HepG2 (cell line): ENCODE data around the gene CACNA1G. TPM values are rescaled to one million over a fixed set of nuclear protein-coding genes. Genes with fewer than 3 reads are reported as not detected.

Experiments
- CSRNP2 ChIP-seq: sonication (generic); formaldehyde crosslinking; conservative IDR thresholded peaks from 2 replicates; pipeline ENCODE4 v1.8.0; 2022; ENCODE audit warnings: low read depth, missing genetic modification reagents
- HDAC1 ChIP-seq: sonication (generic); formaldehyde crosslinking; IDR thresholded peaks from 2 replicates; pipeline ENCODE4 v1.5.1; 2020; ENCODE audit warnings: mild to moderate bottlenecking, missing genetic modification reagents
- HES4 ChIP-seq: sonication (generic); formaldehyde crosslinking; IDR thresholded peaks from 2 replicates; pipeline ENCODE4 v1.9.0; 2021; ENCODE audit warnings: mild to moderate bottlenecking, missing genetic modification reagents, borderline replicate concordance
- HNRNPL ChIP-seq: fragments of 200-400 bp; formaldehyde crosslinking; IDR thresholded peaks from 2 replicates; pipeline ENCODE4 v1.6.1; 2017; ENCODE audit warnings: mild to moderate bottlenecking, low read depth, low read length
- IKZF4 ChIP-seq: sonication (generic); formaldehyde crosslinking; IDR thresholded peaks from 2 replicates; pipeline ENCODE4 v1.5.1; 2020; ENCODE audit warnings: borderline replicate concordance, mild to moderate bottlenecking, low read depth, missing genetic modification reagents; ENCODE audit errors: not compliant biosample characterization
- KAT7 ChIP-seq: IDR thresholded peaks from 2 replicates; pipeline ENCODE4 v1.6.1; 2018; ENCODE audit warnings: borderline replicate concordance, missing compliant biosample characterization
- NCOR1 ChIP-seq: fragments of 200-600 bp; sonication (generic); IDR thresholded peaks from 2 replicates; pipeline ENCODE4 v1.7.0; 2017; ENCODE audit warnings: antibody characterized with exemption, low read length, borderline replicate concordance
- POLR2AphosphoS5 ChIP-seq: IDR thresholded peaks from 2 replicates; pipeline ENCODE4 v1.6.1; 2012; ENCODE audit warnings: low read depth, low read length
- SP4 ChIP-seq: sonication (generic); formaldehyde crosslinking; IDR thresholded peaks from 2 replicates; pipeline ENCODE4 v1.8.1; 2023; ENCODE audit warnings: mild to moderate bottlenecking, missing genetic modification reagents
- TAF15 ChIP-seq: fragments of 200-400 bp; formaldehyde crosslinking; IDR thresholded peaks from one replicate; pipeline ENCODE4 v1.6.1; 2018; ENCODE audit warnings: mild to moderate bottlenecking, low read depth, low read length; ENCODE audit not compliant: poor library complexity, severe bottlenecking
- ZBTB7B ChIP-seq: sonication (generic); formaldehyde crosslinking; IDR thresholded peaks from 2 replicates; pipeline ENCODE4 v1.4.0; 2020; ENCODE audit warnings: missing genetic modification reagents
- ZIK1 ChIP-seq: sonication (generic); formaldehyde crosslinking; IDR thresholded peaks from 2 replicates; pipeline ENCODE4 v1.5.0; 2020; ENCODE audit warnings: mild to moderate bottlenecking, low read depth, missing genetic modification reagents, borderline replicate concordance
- ZNF225 ChIP-seq: sonication (generic); formaldehyde crosslinking; IDR thresholded peaks from 2 replicates; pipeline ENCODE4 v1.4.0; 2020; ENCODE audit warnings: mild to moderate bottlenecking, missing genetic modification reagents
- ZNF33A ChIP-seq: sonication (generic); formaldehyde crosslinking; IDR thresholded peaks from 2 replicates; pipeline ENCODE4 v1.5.1; 2020; ENCODE audit warnings: missing genetic modification reagents, mild to moderate bottlenecking, moderate library complexity, borderline replicate concordance
- ZNF350 ChIP-seq: sonication (generic); formaldehyde crosslinking; IDR thresholded peaks from 2 replicates; pipeline ENCODE4 v1.4.0; 2020; ENCODE audit warnings: mild to moderate bottlenecking, low read depth, missing genetic modification reagents, borderline replicate concordance
- polyA plus RNA-seq, 8 experiments: library from polyadenylated mRNA; depleted of rRNA in 3 of 8; stranded (reverse) in 7 of 8; unstranded in 1 of 8; fragments of >200 nt; fragmentation: Illumina TruSeq in 4 of 8; extraction: Trizol in 4 of 8; gene quantifications; 2 replicates each; pipeline versions ENCODE4 v1.2.1 to v1.2.3, GENCODE V29; 2011 to 2016; ENCODE audit warnings: low read depth in 4 of 8, missing spikeins in 1 of 8, mixed read lengths in 1 of 8; ENCODE audit not compliant: insufficient read depth in 1 of 8
- total RNA-seq, 5 experiments: library from RNA; depleted of rRNA; stranded (reverse); fragments of >200 nt; fragmentation: Illumina TruSeq; extraction: Trizol; gene quantifications; 2 replicates each; pipeline ENCODE4 v1.2.3, GENCODE V29; 2016; ENCODE audit warnings: low read depth in 1 of 5
- TF ChIP-seq, protein P1 (sequence below): sonication (generic); formaldehyde crosslinking; IDR thresholded peaks from 2 replicates; pipeline ENCODE4 v1.9.0; 2021; ENCODE audit warnings: mild to moderate bottlenecking, missing genetic modification reagents

Gene CACNA1G
- total and polyA plus RNA-seq, 2 of the 13 experiments (the other 11 are each of a cell fraction or from before 2014, with no cell fraction given), result 0.02 TPM; not detected in 1

DNA sequence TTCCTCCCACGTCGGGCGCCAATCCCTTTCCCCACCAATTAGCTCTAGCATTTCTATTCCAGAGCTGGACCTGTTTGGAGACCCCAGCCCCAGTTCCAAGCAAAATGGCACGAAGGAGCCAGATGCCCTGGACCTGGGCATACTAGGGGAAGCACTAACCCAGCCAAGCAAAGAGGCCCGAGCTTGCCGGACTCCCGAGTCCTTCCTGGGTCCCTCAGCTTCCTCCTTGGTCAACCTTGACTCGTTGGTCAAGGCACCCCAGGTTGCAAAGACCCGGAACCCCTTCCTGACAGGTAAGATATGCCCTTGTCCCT lies 19.2 kb upstream of the CACNA1G start (continued):
- no peak for TF ChIP-seq HES4 (CRISPR knock-in tag)
- TF ChIP-seq ZNF225 (CRISPR knock-in tag), result no peak
- TF ChIP-seq ZBTB7B, result no peak
- TF ChIP-seq CSRNP2 (CRISPR knock-in tag), result no peak
- no peak for TF ChIP-seq TAF15
- no peak for TF ChIP-seq KAT7 (CRISPR knock-in tag)
- TF ChIP-seq, protein P1, sequence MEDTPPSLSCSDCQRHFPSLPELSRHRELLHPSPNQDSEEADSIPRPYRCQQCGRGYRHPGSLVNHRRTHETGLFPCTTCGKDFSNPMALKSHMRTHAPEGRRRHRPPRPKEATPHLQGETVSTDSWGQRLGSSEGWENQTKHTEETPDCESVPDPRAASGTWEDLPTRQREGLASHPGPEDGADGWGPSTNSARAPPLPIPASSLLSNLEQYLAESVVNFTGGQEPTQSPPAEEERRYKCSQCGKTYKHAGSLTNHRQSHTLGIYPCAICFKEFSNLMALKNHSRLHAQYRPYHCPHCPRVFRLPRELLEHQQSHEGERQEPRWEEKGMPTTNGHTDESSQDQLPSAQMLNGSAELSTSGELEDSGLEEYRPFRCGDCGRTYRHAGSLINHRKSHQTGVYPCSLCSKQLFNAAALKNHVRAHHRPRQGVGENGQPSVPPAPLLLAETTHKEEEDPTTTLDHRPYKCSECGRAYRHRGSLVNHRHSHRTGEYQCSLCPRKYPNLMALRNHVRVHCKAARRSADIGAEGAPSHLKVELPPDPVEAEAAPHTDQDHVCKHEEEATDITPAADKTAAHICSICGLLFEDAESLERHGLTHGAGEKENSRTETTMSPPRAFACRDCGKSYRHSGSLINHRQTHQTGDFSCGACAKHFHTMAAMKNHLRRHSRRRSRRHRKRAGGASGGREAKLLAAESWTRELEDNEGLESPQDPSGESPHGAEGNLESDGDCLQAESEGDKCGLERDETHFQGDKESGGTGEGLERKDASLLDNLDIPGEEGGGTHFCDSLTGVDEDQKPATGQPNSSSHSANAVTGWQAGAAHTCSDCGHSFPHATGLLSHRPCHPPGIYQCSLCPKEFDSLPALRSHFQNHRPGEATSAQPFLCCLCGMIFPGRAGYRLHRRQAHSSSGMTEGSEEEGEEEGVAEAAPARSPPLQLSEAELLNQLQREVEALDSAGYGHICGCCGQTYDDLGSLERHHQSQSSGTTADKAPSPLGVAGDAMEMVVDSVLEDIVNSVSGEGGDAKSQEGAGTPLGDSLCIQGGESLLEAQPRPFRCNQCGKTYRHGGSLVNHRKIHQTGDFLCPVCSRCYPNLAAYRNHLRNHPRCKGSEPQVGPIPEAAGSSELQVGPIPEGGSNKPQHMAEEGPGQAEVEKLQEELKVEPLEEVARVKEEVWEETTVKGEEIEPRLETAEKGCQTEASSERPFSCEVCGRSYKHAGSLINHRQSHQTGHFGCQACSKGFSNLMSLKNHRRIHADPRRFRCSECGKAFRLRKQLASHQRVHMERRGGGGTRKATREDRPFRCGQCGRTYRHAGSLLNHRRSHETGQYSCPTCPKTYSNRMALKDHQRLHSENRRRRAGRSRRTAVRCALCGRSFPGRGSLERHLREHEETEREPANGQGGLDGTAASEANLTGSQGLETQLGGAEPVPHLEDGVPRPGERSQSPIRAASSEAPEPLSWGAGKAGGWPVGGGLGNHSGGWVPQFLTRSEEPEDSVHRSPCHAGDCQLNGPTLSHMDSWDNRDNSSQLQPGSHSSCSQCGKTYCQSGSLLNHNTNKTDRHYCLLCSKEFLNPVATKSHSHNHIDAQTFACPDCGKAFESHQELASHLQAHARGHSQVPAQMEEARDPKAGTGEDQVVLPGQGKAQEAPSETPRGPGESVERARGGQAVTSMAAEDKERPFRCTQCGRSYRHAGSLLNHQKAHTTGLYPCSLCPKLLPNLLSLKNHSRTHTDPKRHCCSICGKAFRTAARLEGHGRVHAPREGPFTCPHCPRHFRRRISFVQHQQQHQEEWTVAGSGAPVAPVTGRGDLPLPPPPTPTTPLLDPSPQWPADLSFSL (CRISPR knock-in tag), result no peak
- no peak for TF ChIP-seq ZIK1 (CRISPR knock-in tag)
- peak; percentile 24; the same call in 1 of the 2 replicates for TF ChIP-seq HDAC1
- TF ChIP-seq POLR2AphosphoS5, result no peak
- no peak for TF ChIP-seq SP4
- TF ChIP-seq ZNF33A (CRISPR knock-in tag), result no peak
- peak; percentile 1; the same call in 1 of the 2 replicates for TF ChIP-seq NCOR1
- no peak for TF ChIP-seq IKZF4 (CRISPR knock-in tag)
- TF ChIP-seq ZNF350, result peak; percentile 18; the same call in 1 of the 2 replicates
- TF ChIP-seq HNRNPL, result 0 out of 2 replicates have a peak, but pooled peaks have one; percentile 46
